PFSK-1 (cell line): ENCODE results near the gene LINC01488.

Experiments used
- FOXP2 ChIP-seq: optimal IDR thresholded peaks from 2 replicates; pipeline ENCODE3; 2011; ENCODE audit warnings: borderline replicate concordance, control low read depth, inconsistent platforms; ENCODE audit not compliant: insufficient read depth; ENCODE audit errors: extremely low read length, extremely low read depth
- POLR2AphosphoS5 ChIP-seq: IDR thresholded peaks from 2 replicates; pipeline ENCODE4 v1.6.1; 2012; ENCODE audit warnings: low read depth, mild to moderate bottlenecking, control low read depth, low read length, moderate library complexity
- SIN3A ChIP-seq: IDR thresholded peaks from 2 replicates; pipeline ENCODE4 v1.6.1; 2012; ENCODE audit warnings: mild to moderate bottlenecking, low read length, moderate library complexity, borderline replicate concordance; ENCODE audit not compliant: insufficient read depth
- TAF1 ChIP-seq: IDR thresholded peaks from 2 replicates; pipeline ENCODE4 v1.6.1; 2012; ENCODE audit warnings: low read length, control low read depth, borderline replicate concordance; ENCODE audit not compliant: insufficient read depth
- TF ChIP-seq, protein P1 (sequence below), 2 experiments: IDR thresholded peaks; 2 replicates each; pipeline versions ENCODE4 v1.6.1 to v1.8.0; 2011 to 2012; ENCODE audit warnings: low read depth in 2 of 2, low read length in 2 of 2, control low read depth in 1 of 2, inconsistent platforms in 1 of 2, mild to moderate bottlenecking in 1 of 2, moderate library complexity in 1 of 2; ENCODE audit not compliant: insufficient read depth in 1 of 2

- no peak for TF ChIP-seq SIN3A
- TF ChIP-seq, protein P1, sequence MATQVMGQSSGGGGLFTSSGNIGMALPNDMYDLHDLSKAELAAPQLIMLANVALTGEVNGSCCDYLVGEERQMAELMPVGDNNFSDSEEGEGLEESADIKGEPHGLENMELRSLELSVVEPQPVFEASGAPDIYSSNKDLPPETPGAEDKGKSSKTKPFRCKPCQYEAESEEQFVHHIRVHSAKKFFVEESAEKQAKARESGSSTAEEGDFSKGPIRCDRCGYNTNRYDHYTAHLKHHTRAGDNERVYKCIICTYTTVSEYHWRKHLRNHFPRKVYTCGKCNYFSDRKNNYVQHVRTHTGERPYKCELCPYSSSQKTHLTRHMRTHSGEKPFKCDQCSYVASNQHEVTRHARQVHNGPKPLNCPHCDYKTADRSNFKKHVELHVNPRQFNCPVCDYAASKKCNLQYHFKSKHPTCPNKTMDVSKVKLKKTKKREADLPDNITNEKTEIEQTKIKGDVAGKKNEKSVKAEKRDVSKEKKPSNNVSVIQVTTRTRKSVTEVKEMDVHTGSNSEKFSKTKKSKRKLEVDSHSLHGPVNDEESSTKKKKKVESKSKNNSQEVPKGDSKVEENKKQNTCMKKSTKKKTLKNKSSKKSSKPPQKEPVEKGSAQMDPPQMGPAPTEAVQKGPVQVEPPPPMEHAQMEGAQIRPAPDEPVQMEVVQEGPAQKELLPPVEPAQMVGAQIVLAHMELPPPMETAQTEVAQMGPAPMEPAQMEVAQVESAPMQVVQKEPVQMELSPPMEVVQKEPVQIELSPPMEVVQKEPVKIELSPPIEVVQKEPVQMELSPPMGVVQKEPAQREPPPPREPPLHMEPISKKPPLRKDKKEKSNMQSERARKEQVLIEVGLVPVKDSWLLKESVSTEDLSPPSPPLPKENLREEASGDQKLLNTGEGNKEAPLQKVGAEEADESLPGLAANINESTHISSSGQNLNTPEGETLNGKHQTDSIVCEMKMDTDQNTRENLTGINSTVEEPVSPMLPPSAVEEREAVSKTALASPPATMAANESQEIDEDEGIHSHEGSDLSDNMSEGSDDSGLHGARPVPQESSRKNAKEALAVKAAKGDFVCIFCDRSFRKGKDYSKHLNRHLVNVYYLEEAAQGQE (IDR thresholded peaks at IDR 0.05; ENCODE audit: insufficient read depth in 1 of 2, low read depth in 2 of 2, low read length in 2 of 2): no peak
- TF ChIP-seq POLR2AphosphoS5: no peak
- no peak for TF ChIP-seq FOXP2
- TF ChIP-seq TAF1: no peak
Measured at GRCh38 chr11:69513663-69514224, 32.3 kb downstream of the LINC01488 start.
